GM21825 (cell line): Measurements from ENCODE around the gene FGFBP2.

Experiments
- ATAC-seq: cut with Tn5 transposase; IDR thresholded peaks from one replicate; pipeline ENCODE4 v1.9.1; 2021; ENCODE audit warnings: mild to moderate bottlenecking, moderate library complexity; ENCODE audit not compliant: unreplicated experiment

FGFBP2 gene

GRCh38 chr4:15963001-15963451 lies at the start of gene FGFBP2:
FGFBP2 (minus strand) TSS chr4:15963175; CDS start chr4:15963129, 46 bp downstream.
- peak; percentile 63 for ATAC-seq

DNA sequence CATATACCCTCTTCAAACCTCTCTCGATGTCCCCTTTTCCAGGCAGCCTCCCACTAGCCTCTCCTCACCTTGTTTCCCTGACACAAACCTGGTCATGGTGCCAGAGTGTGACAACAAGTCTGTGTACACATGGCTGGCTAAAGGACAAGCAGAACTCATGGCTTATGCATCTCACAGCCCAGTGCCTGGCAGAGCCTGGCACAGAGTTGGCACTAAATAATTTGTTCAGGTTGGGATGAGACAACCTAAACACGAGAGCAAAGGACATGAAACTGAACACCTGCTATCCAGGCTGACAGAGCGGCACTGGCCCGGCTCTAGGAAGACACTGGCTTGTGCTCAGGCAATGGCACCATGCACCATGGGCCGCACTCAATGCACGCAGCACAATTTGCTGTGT lies 48.2 kb upstream of the FGFBP2 start:
- ATAC-seq, result no peak

DNA sequence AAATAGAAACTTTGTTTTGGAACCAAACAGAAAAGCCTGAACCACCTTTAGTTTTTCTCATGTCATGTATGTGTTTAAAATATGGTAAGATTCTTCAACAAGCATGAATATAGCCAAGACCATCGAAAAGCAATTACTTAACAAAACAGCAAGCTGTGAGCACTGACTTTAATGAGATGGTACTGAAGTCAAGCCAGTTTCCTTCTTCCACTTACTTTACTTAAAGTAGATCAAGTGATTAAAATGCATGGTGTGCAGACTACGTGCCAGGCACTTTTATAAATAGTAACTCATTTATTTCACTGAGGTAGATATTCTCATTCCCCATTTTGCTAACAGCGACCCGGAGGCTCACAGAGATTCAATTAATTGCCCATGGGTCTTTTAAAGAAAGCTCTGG lies 46.2 kb upstream of the FGFBP2 start:
- no peak for ATAC-seq

GRCh38 chr4:16007471-16008095 lies 44.6 kb upstream of the FGFBP2 start:
- no peak for ATAC-seq

DNA sequence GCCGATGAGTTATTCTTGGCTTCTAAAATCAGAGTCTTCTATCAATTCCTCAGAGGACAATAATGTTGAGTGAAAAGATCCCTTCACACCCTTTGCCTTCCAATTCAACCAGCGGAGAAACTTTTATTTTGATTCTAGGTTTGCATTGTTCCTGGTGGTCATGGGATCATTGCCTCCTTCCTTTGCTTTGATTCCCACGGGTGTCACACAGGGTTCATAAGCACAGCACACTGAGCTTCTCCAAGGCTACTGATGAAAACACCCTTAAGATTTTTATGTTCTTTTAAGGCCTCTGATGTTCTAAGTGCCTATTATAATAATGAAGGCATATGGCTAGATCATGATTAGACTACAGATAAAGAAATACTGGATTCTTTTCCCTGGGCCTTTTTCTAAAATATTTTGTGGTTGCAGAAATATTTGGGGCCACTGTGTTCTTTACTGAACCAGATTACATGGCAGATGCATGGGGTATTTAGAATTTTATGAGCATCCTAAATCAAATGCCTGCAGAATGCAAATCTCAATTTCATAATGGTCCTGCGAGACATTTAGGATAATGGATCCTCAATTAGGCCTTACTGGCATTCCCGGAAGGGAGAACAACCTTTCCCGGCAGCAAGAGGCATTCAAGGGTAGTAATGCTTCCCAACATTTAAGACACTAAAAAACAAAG lies 43.9 kb upstream of the FGFBP2 start:
- ATAC-seq, result no peak

DNA sequence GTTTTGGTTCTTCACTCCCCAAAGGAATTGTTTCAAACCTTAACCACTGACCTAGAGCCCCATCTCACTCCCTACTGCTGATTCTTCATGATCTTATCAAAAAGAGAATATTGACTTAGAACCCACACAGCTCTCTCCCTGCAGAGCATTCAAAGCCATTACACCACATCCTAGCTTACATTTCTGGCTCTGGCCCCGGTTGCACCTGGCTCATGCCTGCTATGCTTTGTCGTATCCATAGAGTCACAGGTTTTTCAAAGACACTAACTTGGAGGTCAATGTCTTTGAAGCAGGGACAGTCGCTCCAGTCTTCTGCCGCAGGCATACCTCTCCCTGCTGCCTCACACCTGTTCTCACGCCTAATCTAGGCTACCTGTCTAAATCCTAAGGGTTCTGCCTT lies 42.7 kb upstream of the FGFBP2 start:
- ATAC-seq, result no peak

DNA sequence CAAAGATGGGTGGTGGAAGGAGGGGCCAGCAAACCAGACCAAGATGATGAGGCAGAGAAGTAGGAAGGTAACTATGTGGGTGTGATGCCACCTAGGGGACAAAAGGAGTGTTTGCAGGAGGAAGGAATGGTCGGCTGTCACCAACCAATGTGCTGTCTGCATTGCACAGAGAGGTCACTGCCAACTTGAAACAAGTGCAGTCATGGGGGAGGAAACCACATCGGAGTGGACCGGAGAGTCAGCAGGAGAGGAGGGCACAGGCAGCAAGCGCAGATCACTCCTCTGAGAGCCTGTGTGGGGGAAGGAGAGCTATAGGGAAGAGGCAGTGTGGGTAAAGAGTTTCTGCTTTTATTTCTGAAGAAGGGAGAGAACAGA lies 38.5 kb upstream of the FGFBP2 start:
- ATAC-seq, result peak; percentile 92

DNA sequence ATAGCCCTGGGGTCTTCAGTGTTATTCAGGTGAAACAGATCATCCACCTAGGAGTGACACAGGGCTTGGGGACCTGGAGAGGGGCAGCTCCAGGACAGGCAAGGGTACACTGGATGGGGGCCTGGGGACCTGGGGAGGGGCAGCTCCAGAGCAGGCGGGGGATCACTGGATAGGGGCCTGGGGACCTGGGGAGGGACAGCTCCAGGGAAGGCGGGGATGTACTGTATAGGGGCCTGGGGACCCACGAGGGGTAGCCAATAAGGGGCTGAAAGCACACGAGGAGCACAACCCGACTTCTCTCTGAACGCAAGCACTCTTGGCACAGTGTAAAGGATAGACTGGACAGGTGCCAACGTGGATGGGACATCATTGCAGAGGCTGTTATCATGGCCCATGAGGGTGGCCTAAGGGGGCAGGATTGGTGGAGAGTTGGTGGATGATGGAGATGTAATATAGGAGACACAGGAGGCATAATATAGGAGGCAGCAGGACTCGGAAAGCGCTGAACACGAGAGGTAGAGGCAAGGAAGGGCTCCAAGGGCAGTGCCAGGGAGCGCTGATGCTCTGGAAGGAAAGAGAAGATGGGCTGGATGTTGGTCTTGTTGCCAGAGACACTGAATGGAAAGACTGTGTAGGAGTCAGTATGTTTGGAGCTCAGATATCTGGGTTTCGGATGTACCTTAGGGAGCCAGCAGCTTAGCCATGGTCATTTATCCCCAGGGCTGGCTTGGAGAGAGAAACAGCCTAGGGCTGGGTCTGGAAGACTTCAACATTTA lies 37.9 kb upstream of the FGFBP2 start:
- ATAC-seq, result peak; percentile 15

GRCh38 chr4:15996773-15997172 lies 33.8 kb upstream of the FGFBP2 start:
- no peak for ATAC-seq

GRCh38 chr4:15995826-15996225 lies 32.9 kb upstream of the FGFBP2 start:
- ATAC-seq, result no peak

DNA sequence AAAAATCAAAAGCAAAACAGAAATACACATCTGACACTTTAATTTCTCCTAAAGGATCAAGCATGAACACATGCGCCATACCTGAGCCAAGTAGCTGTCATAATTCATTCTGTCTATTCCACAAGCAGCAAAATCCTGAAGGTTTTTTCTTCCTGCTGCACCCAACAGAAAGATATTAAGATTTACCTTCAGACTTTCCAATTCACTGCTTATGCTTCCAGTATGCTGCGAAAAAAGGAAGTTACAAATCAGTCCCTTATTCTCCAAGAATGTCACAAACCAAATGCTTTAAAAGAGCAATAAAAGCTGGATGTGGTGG lies 29.2 kb upstream of the FGFBP2 start:
- ATAC-seq, result no peak

DNA sequence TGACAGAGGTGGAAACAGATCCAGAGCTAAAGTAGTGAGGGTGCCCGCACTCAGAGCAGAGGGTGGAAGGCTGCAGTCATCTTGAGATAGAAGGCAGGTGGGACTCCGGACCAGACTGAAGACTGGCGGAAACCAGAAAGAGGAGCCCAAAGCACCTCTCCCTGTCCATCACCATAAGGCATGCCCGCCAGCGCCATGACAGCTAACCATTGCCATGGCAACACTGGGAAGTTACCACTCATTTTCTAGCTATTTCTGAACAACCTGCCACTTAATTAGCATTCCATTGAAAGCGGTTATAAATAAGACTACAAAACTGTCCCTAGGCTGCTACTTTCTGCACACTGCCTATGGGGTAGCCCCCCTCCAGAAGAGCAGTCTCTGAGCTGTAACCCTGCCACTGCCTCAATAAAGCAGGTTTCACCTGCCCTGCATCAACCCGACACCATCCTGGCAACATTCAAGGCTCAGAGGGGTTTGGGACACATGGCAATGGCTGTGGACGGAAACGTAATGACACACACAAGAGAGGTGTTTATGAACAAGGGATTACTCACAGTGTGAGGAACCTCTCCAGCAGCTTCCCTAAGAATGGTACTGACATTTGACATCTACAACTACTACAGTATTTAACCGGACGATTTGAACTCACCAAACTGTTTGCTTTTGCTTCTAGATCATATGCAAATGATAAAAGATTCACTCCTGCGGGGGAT lies 27.8 kb upstream of the FGFBP2 start:
- no peak for ATAC-seq

DNA sequence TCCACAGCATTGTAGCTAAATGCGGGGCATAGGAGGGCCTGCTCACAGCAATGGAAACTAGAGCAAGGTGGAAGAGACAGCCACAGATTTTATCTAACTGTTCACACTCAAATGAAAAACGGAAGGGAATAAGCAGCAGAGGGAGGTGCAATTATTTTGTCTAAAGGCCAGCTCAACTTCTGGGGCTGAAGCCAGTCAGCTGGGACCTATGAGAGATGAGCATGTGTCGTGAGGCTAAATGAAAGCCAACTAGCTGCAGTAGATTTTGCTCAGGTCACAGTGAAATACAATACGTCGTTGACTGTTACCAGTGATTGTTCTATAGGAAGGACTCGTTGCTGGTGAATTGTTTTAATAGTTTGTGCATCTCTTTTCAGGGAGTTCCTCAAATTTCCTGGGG lies 26.4 kb upstream of the FGFBP2 start:
- no peak for ATAC-seq

DNA sequence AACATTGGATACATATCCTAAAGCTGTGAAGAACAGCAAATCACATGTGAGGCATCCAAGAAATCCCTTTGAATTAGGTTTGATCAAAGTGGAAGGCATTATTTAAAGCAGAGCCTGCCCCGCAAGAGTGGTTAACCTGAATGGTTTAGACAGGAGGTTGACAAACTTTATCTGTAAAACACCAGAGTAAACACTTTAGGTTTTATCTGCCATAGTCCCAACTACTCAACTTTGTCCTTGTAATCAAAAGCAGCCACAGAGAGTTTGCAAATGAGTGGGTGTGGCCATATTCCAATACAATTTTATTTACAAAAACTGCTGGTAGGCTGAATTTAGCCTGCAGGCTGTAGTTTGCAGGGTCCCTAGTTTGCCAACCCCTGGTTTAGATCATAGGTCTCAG lies 25.2 kb upstream of the FGFBP2 start:
- ATAC-seq, result no peak

DNA sequence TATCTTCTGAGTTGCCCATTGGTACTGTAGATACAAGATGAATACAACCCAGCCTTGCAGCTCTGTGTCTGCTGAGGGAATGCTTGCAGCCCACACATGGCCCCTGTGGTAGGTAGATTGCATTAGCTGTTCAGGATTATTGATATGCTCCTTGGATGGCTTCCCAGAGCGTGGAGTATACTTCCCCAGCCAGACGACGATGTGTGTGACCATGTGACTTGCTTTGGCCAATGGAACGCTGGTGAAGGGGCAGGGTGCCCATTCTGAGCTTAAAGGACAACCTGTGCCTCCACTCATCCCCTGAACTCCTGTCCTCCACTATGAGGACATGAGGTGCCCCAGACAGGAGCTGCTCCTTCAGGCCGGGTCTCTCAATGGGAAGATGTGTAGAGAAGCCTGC lies 23.9 kb upstream of the FGFBP2 start:
- no peak for ATAC-seq

DNA sequence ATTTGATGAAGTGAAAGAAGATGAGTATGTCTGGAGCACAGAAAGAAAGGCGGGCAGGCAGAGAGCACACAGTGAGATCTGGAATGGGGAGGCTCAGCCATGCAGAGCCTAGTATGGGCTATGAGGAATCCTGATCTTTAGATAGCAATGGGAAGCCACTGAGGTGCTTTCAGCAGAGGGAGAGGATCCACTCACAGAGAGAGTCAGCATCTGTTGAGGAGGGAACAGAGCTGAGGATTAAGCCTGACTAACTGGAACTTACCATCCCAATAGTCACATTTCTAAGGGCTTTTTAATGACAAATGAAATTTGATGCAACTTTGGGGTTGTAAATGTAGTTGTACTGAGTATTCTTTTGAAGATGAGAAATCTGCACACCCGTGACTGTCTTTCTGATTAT lies 20.6 kb upstream of the FGFBP2 start:
- no peak for ATAC-seq

GRCh38 chr4:15982842-15983524 lies 20.0 kb upstream of the FGFBP2 start:
- ATAC-seq, result no peak

DNA sequence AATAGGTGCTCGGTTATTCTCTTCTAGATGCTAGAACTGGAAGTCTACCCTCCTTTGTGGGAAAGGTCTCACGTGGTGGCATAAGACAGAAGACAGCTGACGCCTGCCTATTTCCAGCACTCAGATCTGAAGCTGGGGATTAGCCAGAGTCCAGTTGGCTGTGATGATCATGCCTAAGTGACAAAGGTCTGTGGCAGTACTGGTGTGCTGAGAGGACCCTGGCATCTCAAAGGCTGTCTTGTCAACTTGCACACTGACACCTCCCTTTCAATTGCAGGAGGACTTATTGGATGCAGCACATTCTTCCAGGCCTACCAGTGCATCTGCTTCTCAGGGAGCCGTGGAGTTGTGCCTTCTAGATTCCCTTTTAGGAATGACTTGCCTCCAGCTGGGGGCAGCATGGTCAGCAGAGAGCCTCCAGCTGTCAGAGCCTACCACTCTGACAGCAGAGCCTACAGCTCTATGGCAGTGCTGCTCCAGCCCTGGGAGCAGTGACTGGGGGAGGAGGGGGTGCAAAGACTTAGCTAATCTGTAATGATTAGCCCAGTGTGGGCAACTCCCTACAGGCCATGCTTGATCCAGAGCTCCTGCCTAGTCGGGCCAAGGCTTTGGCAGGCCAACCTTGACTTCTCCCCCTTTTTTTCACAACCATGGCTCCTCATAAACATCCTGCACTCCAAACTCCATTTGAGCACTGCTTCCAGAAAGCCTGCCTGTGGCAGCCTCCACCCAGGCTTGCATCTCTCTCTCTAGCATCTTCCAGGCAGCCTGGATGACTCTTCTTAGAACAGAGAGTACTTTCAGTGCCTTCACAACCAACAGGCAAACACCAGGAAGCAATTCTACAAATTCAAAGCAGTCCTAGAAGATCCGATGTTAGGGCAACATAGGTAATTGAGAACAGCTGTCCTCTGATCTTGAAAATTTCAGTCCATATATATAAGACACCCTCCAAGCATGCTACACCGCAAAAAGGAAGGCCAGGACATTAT lies 13.8 kb upstream of the FGFBP2 start:
- ATAC-seq, result no peak

GRCh38 chr4:15971068-15971801 lies 8.3 kb upstream of the FGFBP2 start:
- ATAC-seq, result no peak
